Measurements from ENCODE around the gene CHST12.
A peak's percentile ranks its signal among the peaks of the same experiment; 100 is the strongest.
"Not testable (repeated sequence)": the region's sequence is repeated elsewhere in the genome, so short reads cannot be mapped to it uniquely, and the experiment has no call there.

CHST12 gene

DNA sequence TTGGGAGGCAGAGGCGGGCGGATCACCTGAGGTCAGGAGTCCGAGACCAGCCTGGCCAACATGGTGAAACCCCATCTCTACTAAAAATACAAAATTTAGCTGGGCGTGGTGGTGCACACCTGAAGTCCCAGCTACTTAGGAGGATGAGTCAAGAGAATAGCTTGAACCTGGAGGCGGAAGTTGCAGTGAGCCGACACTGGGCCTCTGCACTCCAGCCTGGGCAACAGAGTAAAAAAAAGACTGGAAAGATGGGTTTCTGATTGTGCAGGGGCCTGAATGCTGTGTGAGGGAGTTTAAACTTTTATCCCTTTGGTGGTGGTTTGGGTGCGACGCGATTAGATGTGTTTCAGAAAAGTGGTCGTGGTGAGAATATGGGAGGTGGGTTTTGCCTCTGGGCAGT, 1.8 kb downstream of the CHST12 start:
- DNase-seq: no peak

DNA sequence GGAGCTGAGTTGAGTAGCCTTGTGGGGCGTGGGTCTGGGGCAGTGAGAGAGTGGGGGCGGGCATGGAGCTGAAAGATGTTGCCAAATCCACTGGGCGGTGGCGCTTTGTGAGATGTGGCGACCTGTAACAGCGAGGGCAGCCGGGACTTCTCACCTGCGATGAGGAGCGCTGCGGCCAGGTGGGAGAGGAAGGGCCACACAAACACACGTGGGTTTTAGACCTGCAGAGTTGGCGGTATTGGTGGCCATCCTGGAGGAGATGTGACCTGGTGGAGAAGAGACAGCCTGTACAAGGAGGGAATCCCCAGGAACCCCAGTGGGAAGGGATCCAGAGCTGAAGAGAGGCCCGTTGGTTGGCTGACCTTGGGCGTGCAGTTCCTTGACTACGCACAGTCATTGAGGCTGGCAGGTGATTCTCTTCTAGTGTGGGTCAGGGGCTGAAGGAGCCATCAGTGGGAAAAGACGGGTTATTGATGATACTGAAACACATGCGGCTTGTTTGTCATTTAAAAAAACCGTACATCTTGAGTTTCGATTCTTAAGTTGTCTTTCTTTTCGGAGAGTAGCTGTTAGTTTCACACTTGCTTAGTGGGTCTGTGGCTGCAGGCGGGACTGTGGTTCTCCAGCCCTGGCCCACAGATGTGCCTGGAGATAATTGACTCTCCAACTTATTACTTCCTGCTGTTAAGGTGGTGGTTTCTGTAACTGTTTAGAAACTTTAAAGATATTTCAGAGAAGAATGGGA, 2.4 kb downstream of the CHST12 start:
- no peak for DNase-seq

GRCh38 chr7:2409745-2410414, 6.5 kb downstream of the CHST12 start:
- no peak for DNase-seq

GRCh38 chr7:2411049-2411448, 7.6 kb downstream of the CHST12 start:
- DNase-seq: no peak

DNA sequence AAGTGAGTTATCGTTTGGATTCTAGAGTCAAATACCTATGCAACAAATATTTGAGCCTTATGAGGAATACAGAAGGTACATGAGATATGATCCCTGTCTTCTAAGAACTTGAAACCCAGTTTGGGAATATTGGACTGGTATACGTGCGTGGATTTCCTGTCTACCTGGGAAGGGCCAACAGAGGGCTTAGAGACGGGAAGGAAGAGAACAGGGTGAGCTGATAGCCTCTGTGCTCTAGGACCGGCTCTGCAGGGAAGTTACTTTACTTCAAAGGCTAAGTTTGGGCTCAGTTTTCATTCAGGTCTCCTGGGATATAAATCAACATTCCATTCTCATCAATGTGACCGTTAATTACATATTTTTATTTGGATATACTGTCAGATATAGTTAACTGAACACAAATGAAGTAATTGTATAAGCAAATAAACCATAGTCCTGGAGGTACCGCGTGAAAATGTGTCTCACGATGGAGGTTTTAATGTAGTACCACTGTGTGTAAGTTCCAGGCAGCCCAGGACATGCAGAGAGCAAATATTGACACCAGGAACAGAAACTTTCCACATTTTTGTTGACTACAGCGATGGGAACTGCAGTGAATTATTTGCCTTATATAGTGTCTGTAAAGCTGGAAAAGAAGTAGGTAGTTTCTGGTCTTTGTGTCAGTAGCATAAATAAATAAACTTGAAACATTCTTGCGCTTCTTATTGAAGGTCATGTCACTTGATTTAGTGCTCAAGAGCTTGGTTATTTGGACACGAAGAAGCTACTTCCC, 8.6 kb downstream of the CHST12 start:
- DNase-seq: no peak

DNA sequence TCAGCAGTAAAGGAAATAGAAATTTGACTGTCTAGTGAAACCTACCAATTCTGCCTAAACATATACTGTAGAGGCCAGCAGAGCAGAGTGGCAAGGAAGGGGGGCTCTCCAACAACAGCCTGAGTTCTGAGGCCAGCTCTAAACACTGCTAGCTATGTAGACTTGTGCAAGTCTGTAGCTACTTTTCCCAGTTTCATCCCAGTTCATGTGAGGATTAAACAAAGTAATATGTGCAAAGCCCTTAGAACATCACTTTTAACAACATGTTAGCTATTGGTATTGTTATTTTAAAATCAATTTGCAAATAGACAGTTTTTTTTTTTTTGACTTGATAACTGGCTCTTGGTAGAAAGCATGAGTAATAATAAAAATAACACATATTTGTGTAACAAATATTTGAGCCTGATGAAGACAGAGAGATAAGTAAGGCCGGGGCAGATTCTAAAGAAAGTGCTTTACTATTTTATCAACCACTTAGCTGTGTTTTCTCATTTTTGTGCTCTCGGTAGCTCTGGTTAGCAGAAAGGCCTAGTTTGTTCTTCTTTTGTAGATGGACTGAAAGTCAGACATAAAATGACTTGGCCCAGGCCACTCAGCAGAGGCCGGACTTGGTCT, 9.3 kb downstream of the CHST12 start:
- no peak for DNase-seq

DNA sequence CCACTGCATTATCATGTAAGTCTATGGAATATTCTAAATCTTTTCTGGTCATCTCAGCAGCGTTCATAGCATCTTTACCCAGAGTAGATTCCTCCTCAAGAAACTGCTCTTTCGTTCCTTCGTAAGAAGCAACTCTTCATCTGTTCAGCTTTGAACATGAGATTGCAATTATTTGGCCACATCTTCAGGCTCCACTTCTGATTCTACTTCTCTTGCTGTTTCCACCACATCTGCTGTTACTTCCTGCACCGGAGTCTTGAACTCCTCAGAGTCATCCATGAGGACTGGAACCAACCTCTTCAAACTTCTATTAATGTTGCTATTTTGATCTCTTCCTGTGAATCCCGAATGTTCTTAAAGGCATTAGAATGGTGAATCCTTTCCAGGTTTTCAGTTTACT, 12.7 kb downstream of the CHST12 start:
- DNase-seq: no peak

- DNase-seq: no peak
These were observed 13.2 kb downstream of the CHST12 start for GRCh38 chr7:2416650-2417049.

DNA sequence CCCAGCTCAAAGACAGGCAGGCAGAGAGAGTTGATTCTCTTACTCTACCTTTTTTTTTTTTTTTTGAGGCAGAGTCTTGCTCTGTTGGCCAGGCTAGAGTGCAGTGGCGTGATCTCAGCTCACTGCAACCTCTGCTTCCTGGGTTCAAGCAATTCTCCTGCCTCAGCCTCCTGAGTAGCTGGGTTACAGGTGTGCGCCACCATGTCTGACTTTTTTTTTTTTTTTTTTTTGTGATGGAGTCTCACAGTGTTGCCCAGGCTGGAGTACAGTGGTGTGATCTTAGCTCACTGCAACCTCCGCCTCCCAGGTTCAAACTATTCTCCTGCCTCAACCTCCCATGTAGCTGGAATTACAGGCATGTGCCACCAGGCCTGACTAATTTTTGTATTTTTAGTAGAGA, 13.8 kb downstream of the CHST12 start:
- not testable (repeated sequence) for DNase-seq

DNA sequence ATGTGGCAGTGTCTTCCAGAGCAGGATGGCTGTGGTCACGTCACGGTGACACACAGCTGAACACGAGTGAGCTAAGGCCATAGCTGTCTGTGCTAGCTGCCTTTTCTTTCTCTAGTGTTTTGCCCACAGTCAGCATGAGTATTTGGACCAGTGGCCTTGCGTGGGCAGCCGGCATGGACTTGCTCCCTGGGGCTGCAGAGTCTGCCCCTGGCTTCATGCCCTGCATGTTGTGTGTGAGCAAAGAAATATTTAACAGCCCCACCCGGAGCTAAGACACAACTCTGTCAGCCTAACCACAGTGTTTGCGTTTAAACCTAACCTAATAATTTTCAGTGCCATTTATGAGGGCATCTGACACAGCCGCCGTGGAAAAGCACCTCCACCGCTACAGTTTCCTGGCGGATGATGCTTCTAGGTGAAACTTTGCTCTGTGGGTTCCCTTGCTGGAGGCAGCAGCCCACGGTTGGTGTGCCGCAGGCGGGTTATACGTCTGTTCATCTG, 14.6 kb downstream of the CHST12 start:
- peak; percentile 22 for DNase-seq

- no peak for DNase-seq
These were observed 17.0 kb downstream of the CHST12 start for GRCh38 chr7:2420216-2420933.

DNA sequence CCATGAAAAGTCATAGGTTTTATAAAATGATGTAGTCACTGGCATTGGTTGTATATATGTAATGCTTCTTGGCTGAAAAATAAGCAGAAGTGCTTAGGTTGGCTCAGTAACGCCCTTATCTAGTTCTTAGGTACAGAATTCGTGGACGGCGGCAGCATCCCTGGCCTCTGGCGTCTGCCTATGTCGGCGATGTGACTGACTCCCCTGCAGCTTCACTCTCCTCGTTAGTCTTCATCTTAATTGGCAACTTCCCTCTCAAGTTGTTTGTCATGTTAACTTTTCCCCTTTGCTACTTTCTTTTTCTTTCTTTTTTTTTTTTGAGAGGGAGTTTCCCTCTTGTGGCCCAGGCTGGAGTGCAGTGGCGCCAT, 18.5 kb downstream of the CHST12 start:
- no peak for DNase-seq

DNA sequence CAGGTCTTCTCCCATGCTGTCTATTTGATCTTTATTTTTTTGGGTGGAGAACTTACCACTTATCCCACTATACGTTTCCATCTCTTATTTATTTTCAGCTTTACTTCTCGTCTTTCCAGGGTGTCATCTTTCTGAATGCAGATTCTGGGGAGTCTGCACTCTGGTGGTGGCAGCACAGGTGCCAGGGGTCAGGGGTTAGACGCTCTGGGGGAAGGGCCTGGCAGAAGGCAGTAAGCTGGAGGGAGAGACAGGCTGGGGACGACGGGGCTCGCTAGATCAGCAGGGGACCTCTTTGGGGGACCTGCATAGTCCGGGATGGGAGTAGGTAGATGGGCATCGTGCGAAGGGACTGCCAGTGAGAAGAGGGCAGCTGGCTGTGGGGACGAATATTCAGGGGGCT, 22.3 kb downstream of the CHST12 start:
- DNase-seq: no peak

- no peak for DNase-seq
These were observed 28.0 kb downstream of the CHST12 start for GRCh38 chr7:2431260-2431867.

GRCh38 chr7:2432910-2433712, 29.7 kb downstream of the CHST12 start:
- no peak for DNase-seq

DNA sequence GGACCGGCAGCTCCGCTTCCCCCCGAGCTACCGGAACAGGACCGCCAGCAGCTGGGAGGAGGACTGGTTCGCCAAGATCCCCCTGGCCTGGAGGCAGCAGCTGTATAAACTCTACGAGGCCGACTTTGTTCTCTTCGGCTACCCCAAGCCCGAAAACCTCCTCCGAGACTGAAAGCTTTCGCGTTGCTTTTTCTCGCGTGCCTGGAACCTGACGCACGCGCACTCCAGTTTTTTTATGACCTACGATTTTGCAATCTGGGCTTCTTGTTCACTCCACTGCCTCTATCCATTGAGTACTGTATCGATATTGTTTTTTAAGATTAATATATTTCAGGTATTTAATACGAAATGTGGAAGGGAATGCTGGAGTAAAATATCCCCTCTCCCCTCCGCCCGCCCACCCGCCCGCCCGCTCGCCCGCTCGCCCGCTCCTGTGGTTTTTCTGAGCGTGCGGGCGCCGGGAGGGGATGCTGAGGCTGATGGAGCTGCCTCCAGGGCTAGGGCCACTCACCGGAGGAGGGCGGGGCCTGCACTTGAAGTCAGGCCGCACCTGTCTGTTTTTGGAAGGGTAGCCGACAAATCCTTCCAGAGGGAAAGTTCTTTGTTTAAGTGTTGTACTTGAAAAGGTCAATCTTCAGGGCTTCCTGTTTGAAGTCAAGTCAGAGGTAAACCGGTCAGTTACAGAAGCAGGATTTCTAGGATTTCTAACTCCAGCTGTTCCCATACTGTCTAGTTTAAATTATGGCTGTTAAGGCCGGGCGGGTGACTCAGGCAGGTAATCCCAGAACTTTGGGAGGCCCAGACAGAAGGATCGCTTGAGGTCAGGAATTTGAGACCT, 30.5 kb downstream of the CHST12 start:
- no peak for DNase-seq

- no peak for DNase-seq
These were observed 31.7 kb downstream of the CHST12 start for GRCh38 chr7:2435146-2435545.

DNA sequence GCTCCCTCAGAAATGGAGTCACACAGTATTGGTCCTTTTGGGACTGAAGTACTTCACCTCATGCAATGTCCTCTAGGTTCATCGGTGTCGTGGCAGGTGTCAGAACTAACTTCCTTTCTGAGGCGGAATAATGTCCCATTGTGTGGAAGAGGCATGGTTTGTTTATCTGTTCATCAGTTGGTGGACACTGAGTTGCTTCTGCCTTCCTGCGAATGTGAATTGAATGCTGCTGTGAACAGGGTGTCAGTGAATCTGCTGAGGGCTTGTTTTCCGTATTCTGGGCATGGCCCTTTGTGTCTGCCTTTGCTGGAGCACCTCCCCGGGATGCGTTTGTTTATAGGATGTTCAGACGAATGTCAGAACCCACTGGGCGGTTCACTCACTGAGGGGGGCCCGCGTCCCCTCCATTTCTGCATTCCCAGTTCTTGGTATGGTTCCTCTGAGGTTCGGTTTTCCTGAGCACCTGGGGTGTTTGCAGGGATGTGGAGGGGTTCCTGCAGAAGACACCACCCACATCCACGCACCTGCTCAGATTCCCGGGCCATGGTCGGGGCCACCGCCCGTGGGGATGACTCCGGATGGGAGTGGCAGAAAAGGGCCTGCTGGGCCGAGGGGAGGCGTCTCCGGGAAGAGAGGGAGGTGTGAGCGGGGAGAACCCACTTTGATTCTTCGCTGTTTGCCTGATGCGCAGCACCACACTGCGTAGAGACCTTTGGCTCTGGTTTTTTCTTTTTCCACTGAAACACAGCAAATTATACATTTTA, 33.1 kb downstream of the CHST12 start:
- DNase-seq: no peak

DNA sequence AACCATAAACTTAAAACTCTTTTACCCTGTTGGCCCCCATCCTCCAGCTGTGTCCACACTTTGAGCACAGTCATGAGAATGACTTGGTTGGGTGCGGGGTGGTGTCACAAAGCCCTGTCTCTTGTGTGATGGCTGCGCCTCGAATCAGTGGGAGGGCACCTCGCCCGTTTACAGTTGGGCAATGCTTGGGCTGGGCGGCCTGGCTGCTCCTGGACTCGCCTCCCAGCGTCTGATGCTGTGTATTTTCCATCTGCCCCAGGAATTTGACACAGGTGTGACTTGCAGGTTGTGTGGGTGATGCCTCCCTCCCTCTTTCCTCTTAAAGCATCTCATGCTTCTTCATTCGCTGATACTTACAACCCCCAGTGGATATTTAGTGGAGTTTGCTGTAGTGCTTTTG, 33.7 kb downstream of the CHST12 start:
- DNase-seq: no peak
